HG03460 (cell line): ENCODE data around the gene PLIN4.

ENCODE experiments used
- ATAC-seq: cut with Tn5 transposase; IDR thresholded peaks from one replicate; pipeline ENCODE4 v1.9.1; 2021; ENCODE audit not compliant: unreplicated experiment

Gene PLIN4

DNA sequence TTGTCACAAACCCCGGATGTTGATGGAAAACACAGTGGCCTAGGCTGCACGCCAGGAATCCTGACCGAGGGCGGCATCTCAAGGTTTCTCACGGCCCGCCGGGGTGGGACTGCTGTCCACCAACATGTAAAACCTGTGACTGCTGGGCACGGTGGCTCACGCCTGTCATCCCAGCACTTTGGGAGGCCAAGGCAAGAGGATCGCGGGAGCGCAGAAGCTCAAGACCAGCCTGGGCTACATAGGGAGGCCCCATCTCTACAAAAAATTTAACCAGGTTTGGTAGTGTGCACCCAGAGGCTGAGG, 11.2 kb downstream of the PLIN4 start:
- ATAC-seq: no peak

DNA sequence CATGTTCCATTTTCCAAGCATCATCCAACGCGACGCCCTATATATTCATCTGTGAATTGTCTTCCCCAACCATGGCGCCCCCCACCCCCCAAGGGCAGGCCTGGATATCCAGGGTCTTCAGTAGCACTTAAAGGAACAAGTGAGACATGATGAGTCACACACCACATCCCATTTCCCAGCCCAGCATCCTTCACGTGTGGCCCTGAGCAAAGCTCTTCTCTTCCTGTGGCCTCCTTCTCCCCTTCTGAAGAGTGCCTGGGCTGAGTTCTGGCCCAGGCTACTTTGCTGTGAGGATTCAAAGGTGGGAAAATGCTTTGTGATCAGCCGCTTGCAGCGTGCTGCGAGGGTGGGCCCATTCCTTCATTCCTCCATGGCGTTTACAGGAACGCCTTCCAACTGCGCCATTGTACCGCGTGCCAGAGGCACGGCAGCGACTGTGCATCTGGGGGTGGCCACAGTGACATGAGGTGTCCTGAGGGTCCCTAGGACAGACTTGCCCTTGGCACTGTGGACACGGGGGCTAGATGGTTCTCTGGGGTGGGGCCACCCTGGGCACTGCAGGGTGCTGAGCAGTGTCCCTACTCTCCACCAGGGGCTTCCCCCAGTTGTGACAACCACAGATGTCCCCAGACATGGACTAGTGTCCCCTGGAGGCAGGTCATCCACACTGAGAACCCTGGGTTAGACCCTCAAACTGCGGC, 11.7 kb downstream of the PLIN4 start:
- ATAC-seq: no peak

DNA sequence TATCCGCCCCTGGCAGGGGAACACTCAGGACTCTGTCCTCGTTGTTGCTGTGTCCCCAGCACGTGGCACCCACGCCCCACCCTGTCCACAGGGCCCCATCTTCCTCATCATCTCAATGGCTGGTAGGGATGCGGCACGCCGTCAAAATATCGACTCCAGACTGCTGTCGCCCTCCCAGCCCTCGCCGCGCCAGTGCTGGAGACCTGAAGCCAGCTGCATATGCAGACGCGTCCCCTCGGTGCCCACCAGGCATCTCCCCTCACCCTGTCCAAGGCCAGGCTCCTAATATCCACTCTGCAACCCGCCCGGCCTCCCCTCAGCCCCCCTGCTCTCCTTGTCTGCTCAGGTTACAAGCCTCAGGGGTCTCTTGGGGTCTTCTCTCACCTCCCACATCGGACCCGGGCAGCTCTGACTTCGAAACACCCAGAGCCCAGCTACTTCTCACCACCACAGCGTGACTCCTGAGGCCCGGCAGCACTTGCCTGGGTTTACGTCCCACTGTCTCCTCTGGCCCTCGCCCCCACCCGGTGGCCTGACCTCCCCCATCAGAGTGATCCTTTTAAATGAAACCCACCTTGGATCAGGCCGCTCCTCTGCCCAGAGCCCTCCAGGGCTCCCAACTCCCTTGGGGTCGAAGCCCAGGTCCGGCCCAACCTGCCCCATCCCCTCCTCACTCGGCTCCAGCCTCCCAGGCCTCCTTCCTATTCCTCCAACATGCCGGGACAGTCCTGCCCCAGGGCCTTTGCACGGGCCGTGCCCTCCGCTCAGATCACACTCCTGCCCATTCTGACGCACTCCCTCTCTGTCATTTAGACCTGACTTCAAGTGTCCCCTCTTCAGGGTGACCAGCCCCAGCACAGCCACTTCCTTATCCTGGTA, 12.5 kb downstream of the PLIN4 start:
- ATAC-seq: no peak

DNA sequence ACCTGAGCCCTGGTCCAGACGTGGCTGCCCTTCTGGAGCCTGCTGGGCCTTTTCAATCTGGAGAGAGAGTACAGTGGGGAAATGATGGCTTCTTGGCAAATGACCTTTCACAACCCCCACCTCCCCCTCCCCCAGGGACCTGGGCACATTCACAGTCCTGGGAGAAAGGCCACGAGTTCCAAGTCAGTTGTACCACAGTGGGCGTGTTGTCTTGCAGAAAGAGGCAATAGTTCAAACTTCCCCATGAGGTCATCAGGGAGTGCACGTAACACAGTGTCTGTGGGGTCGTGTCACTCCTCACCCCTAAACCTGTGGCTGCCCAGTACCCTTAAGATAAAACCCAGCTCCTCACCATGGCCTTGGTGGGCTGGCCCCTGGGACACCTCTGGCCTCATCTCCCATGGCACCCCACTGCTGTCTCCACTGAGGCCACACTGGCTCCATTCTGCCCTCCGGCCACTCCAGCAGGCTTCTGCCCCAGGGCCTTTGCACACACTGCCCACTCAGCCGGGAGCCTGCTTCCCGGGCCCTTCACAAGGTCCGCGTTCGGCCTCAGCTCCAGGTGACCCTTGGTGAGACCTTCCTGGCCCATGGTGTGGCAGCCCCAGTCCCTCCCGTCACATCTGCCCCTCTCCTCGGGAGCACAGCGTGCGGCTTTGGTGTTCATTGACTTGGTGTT, 13.3 kb downstream of the PLIN4 start:
- no peak for ATAC-seq

DNA sequence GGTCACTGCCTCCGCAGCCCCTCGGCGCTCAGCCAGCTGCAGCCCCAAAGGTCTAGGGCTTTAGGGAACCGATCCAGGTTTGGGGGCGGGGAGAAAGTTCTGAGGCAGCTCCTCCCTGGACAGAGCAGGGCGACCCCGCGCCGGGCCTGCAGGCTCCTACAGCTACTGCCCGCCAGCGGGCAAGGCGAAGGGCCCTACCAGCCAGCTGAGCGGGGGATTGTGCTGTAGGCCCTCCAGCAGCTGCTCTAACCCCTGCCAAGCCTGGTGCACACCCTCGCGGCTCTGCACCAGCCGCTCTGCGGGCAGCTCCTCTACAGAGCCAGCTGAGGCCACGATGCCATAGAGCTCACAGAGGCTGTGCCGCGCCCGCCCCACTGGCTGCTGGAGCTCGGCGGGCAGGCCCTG, 14.0 kb downstream of the PLIN4 start:
- ATAC-seq: no peak

DNA sequence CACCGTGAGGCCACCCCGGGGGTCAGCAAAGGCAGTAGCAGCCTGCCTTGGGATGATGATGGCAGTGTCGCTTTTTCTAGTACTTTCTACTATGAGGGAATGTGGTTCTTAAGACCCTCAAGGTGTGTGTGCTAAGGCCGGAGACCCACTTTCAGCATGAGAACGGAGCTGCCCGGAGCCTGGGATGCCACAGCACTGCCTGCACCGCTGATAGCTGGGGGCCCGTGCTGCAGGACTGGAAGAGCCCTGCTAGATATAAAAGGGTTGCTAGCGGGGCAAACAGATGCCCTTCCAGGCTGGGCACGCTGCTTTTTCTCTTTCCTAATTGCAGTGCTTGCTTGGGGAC, 14.5 kb downstream of the PLIN4 start:
- no peak for ATAC-seq

DNA sequence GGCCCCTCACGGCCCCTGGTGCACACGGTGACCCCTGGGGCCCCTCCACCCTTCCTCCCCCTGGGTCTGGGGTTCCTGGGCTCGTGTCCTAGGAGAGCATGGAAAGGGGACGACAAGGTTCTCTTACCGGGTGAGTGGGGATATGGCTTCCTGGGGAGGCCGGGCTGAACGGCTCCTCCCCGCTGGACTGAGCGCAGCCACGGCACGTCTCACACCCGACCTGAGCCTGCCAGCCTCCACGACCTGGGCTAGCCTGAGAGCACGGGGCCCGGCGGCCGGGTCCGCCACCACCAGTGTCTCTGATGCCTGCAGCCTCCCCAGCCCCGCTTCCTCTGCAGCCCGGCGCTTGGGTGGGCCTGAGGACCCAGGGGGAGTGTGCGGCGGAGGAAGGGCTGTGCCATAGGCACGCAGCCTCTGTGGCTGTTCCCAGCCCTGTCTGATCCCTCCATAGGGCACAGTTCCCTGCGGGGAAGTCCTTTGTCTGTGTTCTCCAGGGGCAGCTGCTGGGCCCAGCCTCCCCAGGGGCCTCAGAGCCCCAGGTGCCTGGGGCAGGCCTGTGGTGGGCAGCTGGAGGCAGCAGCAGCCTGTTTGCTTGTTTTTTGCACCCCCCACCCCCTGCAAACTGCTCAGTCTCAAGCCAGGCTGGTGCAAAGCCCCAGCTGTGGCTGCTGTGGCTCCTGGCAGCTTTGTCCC, 15.0 kb downstream of the PLIN4 start:
- ATAC-seq: no peak

DNA sequence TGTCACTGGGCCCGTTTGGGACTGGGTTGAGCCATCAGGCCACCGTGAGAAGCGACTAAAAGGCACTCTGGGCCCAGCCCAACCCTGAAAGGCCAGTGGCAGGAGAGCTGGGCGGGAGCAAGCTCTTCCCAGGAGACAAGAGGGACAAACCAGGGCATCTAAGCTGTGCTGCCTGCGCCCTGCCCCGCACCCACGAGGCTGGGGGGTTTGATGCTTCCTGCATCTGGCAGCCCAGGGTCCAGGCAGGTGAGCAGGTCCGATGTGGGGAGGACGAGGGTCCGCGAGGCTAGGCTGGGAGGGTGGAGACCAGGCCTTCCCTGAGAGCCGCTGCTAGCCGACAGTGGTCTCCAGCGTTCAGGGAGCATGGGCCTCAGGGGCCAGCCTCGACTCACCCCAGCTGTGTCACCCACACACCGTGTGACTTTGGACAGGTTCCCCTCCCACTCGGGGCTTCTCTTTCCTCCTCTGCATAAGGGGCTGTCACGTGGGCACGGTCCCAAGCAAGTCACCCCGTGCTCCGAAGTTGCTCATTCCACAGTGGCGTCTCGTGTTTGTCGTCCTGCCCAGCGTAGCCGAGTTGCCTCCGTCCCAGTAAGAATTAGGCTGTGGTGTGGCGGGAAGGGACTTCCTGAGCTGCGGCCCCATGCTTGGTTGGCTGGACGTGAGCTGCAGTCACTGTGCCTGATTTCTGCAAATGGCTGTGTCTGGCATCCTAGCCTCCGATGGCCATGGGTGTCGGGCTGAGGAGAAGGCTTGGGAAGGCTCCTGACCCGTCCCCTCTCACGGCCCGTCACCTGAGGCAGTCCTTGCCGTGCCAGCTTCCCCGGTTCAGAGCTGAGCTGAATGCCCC, 15.8 kb downstream of the PLIN4 start:
- no peak for ATAC-seq

DNA sequence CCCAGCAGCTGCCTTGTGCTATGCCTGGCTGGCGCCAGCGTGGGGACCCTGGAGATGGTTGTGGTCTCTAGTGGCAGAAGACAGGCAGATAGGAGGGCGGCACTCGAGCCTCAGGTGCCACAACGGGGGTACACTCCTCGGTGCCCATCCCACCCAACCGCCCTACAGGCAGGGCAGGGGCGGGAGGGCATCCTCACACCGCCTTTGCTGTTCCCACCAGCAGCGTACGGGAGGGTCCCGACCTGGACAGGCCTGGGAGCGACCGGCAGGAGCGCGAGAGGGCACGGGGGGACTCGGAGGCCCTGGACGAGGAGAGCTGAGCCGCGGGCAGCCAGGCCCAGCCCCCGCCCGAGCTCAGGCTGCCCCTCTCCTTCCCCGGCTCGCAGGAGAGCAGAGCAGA, 16.6 kb downstream of the PLIN4 start:
- no peak for ATAC-seq

DNA sequence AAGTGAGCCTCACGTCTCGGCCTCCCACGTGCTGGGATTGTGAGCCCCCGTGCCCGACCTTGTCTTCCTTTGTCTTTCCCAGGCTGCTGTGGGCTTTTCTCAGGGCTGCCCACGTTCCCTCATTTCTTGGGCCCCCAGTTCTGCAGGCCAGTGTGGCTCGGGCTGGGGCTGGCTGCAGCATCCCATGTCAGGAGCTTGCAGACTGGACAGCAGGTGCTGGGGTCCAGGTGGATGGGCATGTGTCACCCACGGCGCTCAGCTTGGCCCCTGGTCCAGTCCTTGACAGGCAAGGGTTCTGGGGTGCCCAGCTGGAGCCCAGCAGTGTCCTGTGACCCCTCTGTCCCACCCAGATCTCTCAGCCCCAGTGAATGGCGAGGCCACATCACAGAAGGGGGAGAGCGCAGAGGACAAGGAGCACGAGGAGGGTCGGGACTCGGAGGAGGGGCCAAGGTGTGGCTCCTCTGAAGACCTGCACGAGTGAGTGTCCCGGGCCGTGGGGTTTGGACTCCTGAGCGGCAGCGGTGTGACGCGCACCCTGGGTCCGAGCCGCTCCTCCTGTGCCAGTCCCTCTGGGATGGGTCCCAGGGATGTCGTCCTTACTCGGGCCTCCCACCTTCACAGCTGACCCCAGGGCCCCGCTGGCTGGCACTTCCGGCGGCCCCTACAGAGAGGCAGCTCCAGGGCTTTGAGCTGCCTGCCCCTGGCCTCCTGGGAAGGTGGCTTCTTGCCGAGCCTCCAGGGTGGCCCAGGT, 17.3 kb downstream of the PLIN4 start:
- no peak for ATAC-seq

DNA sequence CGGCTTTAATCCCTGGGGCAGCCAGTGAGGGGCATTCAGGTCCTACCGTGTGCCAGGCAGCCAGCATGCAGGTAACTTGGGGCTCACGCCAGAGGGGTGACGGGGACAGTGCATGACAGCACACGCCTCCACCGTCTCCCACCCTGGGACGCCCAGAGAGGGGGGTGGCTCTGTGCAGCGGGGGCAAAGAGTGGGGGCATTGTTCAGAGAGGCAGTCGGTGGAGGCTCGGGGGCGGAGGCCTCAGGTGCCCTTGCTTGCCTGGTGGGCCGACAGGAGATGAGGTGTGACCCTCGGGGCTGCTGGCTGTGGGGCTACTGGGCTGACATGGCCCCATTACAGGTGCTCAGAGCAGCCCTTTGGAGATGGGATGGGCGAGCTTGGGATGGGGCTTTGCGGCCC, 18.4 kb downstream of the PLIN4 start:
- ATAC-seq: no peak

DNA sequence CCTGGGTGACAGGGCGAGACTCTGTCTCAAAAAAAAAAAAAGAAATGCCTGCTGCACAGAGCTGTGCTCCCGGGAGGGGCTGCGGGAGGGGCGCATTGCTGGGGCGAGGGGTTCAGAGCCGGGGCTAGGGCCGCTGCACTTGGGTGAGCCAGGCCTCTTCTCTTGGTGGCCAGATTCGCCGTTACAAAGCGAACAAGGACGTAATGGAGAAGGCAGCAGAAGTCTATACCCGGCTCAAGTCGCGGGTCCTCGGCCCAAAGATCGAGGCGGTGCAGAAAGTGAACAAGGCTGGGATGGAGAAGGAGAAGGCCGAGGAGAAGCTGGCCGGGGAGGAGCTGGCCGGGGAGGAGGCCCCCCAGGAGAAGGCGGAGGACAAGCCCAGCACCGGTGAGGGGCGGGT, 19.0 kb downstream of the PLIN4 start:
- ATAC-seq: no peak

DNA sequence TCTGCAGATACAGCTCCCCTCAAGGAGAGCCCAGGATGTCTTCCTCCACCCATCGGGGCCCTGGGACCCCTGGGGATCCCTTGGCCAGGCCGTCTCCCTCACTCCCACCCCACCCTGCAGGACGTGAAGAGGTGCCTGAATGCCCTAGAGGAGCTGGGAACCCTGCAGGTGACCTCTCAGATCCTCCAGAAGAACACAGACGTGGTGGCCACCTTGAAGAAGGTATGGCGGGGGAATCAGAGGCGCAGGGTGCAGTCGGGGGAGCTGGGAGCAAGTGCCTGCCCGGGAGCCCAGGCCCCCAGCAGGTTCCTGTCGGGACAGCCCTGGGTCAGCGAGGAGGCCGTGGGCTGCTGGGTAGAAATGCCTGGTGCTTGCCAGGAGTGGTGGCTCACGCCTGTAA, 19.6 kb downstream of the PLIN4 start:
- no peak for ATAC-seq

DNA sequence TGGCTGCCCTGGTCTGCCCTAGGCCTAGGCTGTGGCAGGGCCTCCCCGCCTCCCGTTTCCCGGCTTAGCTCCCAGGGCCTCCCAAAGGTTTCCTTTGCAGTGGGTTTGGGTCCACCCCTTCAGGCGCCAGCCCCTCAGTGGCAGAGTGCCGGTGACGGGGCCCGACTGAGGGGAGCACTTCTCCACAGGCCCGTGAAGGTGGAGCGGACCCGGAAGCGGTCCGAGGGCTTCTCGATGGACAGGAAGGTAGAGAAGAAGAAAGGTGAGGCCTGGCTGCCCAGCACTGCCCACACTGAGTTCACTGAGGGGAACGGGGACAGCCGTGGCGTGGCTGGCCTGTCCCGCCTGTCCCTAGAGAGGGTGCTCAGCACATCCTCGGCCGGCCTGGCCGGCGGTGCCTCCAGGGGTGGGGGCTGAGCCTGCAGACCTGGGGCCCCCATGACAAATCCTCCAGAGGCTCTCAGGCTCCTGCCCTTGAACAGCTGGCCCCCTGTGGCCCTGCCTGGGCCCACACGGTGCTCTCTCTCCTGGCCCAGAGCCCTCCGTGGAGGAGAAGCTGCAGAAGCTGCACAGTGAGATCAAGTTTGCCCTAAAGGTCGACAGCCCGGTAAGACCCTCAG, 20.4 kb downstream of the PLIN4 start:
- no peak for ATAC-seq

DNA sequence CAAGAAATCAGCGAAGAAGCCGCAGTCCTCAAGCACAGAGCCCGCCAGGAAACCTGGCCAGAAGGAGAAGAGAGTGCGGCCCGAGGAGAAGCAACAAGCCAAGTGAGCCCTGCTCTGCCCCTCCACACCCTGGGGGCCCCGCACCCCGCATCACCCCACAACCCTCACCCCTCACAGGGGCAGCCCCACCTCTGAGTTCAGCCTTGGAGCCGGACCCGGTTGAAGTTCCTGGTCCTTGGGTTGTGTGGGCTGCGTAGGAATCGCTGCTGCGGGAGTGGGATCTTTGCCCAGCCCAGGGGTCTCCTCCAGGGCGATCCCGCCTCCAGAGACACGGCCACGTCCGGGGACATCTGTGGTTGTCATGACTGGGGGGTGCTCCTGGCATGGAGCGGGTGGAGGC, 22.0 kb downstream of the PLIN4 start:
- ATAC-seq: no peak

DNA sequence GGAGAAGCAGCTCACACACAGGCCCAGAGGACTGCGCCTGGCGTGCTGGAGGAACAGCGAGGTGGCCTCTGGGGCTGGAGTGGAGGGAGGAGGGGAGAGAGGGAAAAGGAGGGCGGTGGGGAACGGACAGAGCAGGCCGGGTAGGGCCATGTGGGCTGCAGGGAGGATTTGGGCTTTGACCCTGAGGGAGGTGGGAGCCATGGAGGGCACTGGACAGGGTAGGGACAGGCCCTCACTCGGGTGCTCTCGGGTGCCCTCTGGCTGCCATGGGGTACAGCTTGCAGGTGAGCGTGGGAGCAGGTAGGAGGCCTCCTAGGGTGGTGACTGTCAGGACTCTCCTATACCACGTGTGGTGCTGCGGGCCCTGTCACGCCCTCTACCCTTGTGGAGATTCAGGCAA, 22.8 kb downstream of the PLIN4 start:
- no peak for ATAC-seq

DNA sequence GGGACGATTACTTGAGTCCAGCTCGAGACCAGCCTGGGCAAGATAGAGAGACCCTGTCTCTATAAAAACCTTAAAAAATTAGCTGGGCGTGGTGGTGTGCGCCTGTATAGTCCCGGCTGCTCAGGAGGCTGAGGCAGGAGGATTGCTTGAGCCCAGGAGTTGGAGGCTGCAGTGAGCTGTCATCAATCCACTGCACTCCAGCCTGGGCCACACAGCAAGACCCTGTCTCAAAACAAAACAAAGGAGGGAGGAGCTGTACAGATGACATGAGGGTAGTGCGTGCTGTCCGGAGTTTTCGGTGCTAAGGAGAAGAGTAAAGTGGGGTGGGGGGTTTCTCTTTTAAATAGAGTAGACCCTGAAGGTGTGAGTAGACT, 23.6 kb downstream of the PLIN4 start:
- ATAC-seq: no peak

DNA sequence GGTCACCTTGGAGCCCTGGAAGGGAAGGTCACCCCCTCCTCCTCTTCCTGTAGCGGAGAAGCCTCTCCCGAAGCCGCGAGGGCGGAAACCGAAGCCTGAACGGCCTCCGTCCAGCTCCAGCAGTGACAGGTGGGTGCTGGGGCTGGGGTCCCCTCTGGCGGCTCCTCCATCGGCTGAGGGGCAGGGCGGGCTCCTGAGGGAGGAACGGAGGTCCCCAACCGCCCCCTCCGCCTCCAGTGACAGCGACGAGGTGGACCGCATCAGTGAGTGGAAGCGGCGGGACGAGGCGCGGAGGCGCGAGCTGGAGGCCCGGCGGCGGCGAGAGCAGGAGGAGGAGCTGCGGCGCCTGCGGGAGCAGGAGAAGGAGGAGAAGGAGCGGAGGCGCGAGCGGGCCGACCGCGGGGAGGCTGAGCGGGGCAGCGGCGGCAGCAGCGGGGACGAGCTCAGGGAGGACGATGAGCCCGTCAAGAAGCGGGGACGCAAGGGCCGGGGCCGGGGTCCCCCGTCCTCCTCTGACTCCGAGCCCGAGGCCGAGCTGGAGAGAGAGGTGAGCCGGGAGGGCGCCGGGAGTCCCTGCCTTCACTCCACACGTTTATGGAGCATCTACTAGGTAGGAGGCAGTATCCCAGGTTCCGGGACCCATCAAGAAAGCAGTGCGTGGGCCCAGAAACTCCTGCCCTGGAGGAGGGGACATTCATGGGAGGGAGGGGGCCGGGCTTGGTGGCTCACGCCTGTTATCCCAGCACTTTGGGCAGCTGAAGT, 24.2 kb downstream of the PLIN4 start:
- ATAC-seq: no peak
